ENCODE data around the gene RUNX2.
A peak's percentile ranks its signal among the peaks of the same experiment; 100 is the strongest.

Gene RUNX2

DNA sequence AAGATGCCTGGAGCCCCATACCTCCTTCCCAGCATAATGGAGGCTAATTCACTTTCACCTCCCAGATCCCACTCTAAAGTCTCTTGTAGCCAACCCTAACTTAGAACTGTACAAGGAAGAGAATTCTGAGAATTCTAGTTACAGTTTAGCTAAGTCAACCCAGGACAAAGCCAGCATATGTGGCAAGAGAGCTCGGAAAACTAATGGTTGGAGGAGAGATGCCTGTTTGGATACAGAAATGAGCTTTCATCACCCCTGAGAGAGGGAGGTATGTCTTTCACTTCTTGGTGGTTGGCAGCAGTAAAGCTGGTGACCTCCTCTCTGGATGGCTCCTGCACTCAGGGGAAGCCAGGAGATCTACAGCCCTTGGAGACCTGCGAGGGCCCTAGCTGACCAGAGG, 302.2 kb downstream of the RUNX2 start:
- no peak for DNase-seq (ENCODE audit: low read depth, low spot score)
- no peak overlapping the region for H3K27ac ChIP-seq

DNA sequence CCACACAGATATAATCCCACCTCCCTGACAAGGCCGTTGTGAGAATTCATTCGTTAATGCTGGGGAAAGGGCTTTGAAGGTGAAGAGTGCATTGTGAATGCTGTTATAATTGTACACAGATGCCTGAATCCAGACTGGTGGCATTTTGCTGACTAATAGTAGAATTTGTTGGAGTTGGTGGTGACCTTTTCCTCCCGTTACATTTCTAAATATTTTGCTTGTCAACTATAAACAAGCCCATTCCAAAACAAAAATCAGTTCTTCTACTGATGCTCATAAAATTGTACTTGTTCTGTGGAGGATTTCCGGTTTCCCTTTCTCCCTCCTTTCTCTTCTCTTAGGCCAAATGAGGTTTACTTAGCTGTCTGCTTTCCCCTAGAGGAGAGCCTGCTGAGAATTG, 302.7 kb downstream of the RUNX2 start:
- no peak overlapping the region for H3K27ac ChIP-seq
- no peak for DNase-seq (ENCODE audit: low read depth, low spot score)

DNA sequence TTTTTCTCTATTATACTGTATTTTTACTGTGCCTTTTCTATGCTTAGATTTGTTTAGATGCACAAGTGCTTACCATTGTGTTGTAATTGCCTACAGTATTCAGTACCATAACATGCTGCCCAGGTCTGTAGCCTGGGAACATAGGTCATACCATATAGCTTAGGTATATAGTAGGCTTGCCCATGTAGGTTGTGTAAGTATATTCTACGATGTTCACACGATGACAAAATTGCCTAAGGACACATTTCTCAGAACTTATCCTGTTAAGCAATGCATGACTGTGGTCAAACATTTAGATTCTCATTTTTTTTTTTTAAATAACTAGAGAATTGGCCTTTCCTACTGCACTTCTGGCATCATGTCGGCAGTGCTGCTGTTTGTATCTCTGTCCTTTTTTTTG, 303.3 kb downstream of the RUNX2 start:
- no peak overlapping the region for H3K27ac ChIP-seq
- DNase-seq (ENCODE audit: low read depth, low spot score), result peak; percentile 57

GRCh38 chr6:45633272-45633908, 305.3 kb downstream of the RUNX2 start:
- no peak overlapping the region for H3K27ac ChIP-seq
- DNase-seq (ENCODE audit: low read depth, low spot score), result no peak

GRCh38 chr6:45634231-45634630, 306.1 kb downstream of the RUNX2 start:
- no peak for DNase-seq (ENCODE audit: low read depth, low spot score)
- H3K27ac ChIP-seq, result no peak overlapping the region

- no peak for DNase-seq (ENCODE audit: low read depth, low spot score)
- no peak overlapping the region for H3K27ac ChIP-seq
These were observed 307.2 kb downstream of the RUNX2 start for GRCh38 chr6:45635284-45635867.

- no peak for DNase-seq (ENCODE audit: low read depth, low spot score)
- no peak overlapping the region for H3K27ac ChIP-seq
These were observed 308.9 kb downstream of the RUNX2 start for GRCh38 chr6:45637056-45637455.

DNA sequence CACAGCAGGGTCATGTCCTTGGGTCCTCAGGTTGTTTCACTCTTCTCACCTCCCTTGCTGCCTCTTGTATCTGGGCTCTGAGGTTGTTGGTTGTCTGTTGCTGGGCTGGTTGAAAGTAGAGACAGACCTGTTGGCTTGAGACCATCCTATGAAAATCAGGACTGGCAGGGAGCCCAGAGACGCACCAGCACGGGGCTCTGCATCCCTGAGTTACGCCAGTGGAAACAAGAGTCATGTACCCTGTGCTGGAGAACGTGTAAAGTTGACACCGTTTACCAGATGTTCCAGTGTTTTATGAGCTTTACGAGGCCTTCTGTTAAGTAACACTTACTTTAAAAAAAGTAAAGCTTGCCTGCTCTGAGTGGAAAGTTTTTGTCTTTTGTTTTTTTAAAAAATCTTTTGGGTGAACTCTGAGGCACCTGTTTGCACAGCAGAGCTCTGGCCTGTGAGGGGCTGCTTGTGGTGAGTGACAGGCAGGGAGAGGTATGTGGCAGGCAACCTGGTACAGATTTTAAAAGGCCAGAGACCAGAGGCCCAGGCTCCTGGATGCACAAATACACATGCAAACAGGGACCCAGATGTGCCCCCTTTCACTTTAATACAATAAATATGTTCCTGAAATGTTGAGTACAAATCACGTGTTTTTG, 309.6 kb downstream of the RUNX2 start:
- H3K27ac ChIP-seq, result no peak overlapping the region
- no peak for DNase-seq (ENCODE audit: low read depth, low spot score)

GRCh38 chr6:45640081-45640491, 312.0 kb downstream of the RUNX2 start:
- no peak for DNase-seq (ENCODE audit: low read depth, low spot score)
- no peak overlapping the region for H3K27ac ChIP-seq

GRCh38 chr6:45640811-45641210, 312.7 kb downstream of the RUNX2 start:
- DNase-seq (ENCODE audit: low read depth, low spot score), result no peak
- H3K27ac ChIP-seq, result no peak overlapping the region

- H3K27ac ChIP-seq, result no peak overlapping the region
- no peak for DNase-seq (ENCODE audit: low read depth, low spot score)
These were observed 314.4 kb downstream of the RUNX2 start for GRCh38 chr6:45642331-45643125.

GRCh38 chr6:45643126-45643525, 315.0 kb downstream of the RUNX2 start:
- H3K27ac ChIP-seq, result no peak overlapping the region
- no peak for DNase-seq (ENCODE audit: low read depth, low spot score)

DNA sequence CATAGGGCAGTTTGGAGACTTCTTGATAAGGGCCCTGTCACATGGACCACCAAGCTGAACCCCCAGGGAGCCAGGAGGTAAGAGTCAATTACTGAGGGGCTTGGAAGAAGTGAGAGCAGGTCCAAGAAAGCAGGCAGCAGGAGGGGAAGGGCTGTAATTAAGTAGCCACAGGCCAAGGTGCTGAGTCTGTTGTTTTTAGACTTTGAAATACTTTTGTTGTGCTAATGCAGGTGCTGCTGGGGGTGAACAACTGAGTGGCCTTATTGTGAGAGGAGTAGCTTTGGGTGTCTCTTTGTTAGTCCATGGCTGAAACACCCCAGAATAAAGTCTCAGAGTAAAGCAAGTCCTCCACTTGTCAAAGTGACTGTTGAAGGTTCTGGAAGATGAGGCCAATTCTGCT, 316.6 kb downstream of the RUNX2 start:
- no peak for DNase-seq (ENCODE audit: low read depth, low spot score)
- H3K27ac ChIP-seq, result no peak overlapping the region

- DNase-seq (ENCODE audit: low read depth, low spot score), result no peak
- H3K27ac ChIP-seq, result no peak overlapping the region
These were observed 317.2 kb downstream of the RUNX2 start for GRCh38 chr6:45645302-45645701.

DNA sequence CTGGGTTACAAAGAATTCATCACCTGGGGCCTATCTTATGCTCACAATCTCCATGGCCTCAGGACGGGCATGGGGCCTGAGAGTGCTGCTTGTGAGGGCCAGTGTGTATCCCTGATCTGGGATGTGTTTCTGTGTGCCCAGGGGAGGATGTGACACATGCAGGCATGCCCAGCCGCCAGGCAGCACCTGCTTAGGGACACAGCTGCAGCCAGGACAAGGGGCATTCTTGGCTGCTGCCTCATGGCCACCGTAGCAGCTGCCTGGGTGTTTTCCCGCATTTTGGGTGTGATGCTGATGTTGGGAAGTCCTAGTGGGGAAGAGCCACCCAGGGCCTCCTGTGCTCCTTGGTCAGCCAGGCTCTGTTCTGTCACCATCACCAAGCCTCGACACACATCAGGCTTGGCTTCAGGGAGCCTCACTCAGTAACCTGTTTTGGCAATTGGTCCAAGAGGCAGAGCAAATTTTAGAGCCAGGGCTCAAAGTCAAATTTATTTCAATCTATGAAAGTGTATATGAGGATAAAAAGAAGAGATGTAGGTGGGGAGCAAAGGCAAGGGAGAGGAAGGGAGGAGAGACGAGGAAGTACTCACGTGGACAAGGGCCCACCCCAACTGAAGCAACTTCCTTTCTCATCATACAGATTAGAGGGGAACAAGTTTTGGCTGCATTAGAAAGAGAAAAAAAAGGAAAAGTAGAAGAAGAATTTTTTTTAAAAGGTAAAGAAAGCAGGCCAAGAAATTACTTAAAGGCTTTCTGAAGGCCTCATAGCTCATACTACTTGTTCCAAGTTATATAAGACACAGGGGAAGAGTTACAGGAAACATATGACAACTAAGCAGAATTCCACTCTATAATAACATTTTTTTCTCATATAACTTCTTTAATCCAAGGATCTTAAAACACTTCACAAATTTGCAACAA, 319.5 kb downstream of the RUNX2 start:
- no peak overlapping the region for H3K27ac ChIP-seq
- no peak for DNase-seq (ENCODE audit: low read depth, low spot score)

- DNase-seq (ENCODE audit: low read depth, low spot score), result no peak
- no peak overlapping the region for H3K27ac ChIP-seq
These were observed 320.1 kb downstream of the RUNX2 start for GRCh38 chr6:45648262-45648620.

DNA sequence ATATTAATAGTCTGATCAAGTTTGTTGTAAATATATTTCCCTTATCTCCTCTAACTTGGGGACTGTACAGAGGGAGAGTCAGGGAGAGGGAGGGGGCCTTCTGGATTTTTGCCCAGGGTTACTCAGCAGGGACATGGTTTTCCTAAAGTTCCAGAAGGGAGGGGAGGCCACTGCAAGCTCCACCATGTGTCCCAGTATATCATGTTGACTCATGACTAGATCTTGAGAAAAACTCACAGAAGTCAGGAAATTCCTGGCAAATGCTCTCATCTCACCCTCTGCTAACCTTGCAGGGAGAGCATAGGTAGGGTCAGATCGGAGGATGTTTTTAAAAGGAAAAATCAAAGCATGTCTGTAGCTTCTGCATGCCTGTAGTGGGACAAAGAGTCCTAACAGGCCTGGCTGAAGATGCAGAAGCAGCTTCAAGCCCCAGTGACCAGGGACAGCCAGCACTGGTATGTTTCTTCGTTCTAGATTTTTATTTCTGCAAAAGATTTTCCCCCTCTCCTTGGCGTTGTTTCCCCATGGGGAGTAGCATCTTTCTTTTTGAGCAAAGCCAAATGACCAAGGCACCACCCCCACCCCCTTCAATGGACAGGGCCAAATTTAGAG, 322.5 kb downstream of the RUNX2 start:
- peak; percentile 45 for DNase-seq (ENCODE audit: low read depth, low spot score)
- H3K27ac ChIP-seq, result peak overlapping the region; percentile 32

DNA sequence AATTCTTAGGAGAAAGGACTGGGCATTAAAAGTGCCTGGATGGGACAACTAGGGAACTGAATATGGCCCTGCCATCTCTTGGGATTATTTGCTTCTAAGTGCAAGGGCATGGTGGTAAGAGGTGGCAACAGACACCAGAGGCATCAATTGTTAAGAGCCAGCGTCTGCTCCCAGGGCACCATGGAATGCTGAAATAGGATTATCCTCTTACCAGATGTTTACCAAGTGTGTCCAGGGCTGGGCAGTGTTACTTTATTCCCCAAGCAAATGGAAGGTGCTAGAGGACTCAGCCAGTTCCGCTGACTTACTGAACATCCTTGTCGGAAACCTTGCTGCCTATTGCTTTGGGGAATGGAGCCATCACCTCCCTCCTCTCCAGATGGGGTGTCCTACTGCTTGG, 323.2 kb downstream of the RUNX2 start:
- peak overlapping the region; percentile 32 for H3K27ac ChIP-seq
- no peak for DNase-seq (ENCODE audit: low read depth, low spot score)

- no peak for DNase-seq (ENCODE audit: low read depth, low spot score)
- no peak overlapping the region for H3K27ac ChIP-seq
These were observed 324.3 kb downstream of the RUNX2 start for GRCh38 chr6:45652416-45652815.

All from epithelial cell of prostate (primary cell).